BE2C (cell line): Measurements from ENCODE around the gene TRIM52.

ENCODE experiments used
- DNase-seq: peaks from one replicate; pipeline ENCODE4 v3.0.0-alpha.2; 2020
- H3K27me3 ChIP-seq: fragments of 250-450 bp; sonication (Bioruptor Pico); 2 replicates; pipeline ENCODE4 v1.5.1; 2020; ENCODE audit warnings: mild to moderate bottlenecking
- H3K36me3 ChIP-seq: fragments of 250-450 bp; sonication (Bioruptor Pico); 2 replicates; pipeline ENCODE4 v1.5.1; 2020; ENCODE audit warnings: mild to moderate bottlenecking
- H3K4me1 ChIP-seq: fragments of 250-450 bp; sonication (Bioruptor Pico); 2 replicates; pipeline ENCODE4 v1.5.1; 2020
- H3K4me3 ChIP-seq: 2 replicates; pipeline ENCODE4 v1.5.1; 2011; ENCODE audit warnings: low read depth, low read length
- H3K9me3 ChIP-seq: fragments of 250-450 bp; sonication (Bioruptor Pico); 2 replicates; pipeline ENCODE4 v1.5.1; 2020
- TF ChIP-seq, protein P1 (sequence below): IDR thresholded peaks from 2 replicates; pipeline ENCODE4 v1.5.1; 2012; ENCODE audit warnings: mild to moderate bottlenecking, low read depth, low read length

TRIM52 gene

DNA sequence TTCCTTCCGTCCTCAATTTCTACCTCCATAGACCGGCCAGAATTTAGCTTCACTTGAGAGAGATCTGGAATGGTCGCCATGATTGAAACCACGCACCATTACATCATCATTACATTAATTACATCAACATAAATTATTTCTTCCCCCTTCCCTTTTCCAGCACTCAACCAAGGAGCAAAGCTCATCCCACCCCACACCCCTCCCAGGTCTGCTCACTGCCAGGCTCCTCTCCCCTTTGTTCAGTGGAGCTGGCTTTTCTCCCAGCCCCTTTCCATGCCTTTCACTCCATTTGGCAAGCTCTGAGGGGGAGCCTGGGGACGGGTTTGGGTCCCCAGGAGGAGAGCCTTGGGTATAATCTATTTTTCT, 25.6 kb downstream of the TRIM52 start:
- 0 out of 2 replicates have a peak, but pooled peaks cover 2% of the 10 kb centered on the region for H3K27me3 ChIP-seq
- H3K9me3 ChIP-seq, result no peaks in the 10 kb centered on the region
- DNase-seq, result peak; percentile 51
- no peak overlapping the region for H3K4me3 ChIP-seq
- TF ChIP-seq, protein P1, sequence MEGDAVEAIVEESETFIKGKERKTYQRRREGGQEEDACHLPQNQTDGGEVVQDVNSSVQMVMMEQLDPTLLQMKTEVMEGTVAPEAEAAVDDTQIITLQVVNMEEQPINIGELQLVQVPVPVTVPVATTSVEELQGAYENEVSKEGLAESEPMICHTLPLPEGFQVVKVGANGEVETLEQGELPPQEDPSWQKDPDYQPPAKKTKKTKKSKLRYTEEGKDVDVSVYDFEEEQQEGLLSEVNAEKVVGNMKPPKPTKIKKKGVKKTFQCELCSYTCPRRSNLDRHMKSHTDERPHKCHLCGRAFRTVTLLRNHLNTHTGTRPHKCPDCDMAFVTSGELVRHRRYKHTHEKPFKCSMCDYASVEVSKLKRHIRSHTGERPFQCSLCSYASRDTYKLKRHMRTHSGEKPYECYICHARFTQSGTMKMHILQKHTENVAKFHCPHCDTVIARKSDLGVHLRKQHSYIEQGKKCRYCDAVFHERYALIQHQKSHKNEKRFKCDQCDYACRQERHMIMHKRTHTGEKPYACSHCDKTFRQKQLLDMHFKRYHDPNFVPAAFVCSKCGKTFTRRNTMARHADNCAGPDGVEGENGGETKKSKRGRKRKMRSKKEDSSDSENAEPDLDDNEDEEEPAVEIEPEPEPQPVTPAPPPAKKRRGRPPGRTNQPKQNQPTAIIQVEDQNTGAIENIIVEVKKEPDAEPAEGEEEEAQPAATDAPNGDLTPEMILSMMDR, result no peak
- peaks cover 65% of the 10 kb centered on the region for H3K36me3 ChIP-seq
- peaks cover 9% of the 10 kb centered on the region; the same call in 1 of the 2 replicates for H3K4me1 ChIP-seq

DNA sequence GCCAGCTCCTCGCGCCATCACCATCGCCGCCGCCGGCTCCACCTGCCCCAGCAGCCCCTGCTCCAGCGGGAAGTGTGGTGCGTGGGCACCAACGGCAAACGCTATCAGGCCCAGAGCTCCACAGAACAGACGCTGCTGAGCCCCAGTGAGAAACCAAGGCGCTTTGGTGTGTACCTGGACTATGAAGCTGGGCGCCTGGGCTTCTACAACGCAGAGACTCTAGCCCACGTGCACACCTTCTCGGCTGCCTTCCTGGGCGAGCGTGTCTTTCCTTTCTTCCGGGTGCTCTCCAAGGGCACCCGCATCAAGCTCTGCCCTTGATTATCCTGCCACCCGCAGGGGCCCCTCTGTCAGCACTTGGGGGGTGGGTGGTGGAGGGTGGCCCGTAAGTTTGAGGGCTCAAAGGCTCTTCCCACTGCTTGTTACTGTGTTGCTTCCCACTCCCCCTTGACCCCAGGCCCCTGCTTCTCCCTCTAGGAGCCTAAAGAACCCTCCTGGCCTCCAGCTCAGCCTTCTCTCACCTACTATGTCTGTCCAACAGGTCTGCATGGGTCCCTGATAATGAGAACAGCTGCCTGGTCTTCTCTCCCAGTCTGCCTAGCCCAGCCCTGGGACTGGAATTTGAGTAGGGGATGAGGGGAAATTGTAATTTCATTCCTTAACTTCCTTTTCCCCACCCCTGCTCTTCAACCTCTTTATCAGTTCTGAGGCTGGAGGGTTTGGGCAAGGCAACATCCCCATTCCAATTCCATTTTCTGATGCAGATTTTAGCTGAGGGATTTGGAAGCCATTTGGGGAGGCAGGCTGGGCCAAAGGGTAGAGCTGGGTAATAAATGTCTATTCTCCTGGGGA, 26.3 kb downstream of the TRIM52 start:
- no peak for DNase-seq
- TF ChIP-seq, protein P1, result no peak
- H3K9me3 ChIP-seq, result no peaks in the 10 kb centered on the region
- 0 out of 2 replicates have a peak, but pooled peaks cover 2% of the 10 kb centered on the region for H3K27me3 ChIP-seq
- H3K4me3 ChIP-seq, result no peak overlapping the region
- peaks cover 9% of the 10 kb centered on the region; the same call in 1 of the 2 replicates for H3K4me1 ChIP-seq
- H3K36me3 ChIP-seq, result peaks cover 58% of the 10 kb centered on the region

- Histone ChIP-seq H3K4me1 (peaks cover 9% of the 10 kb centered on the region; the same call in 1 of the 2 replicates), H3K27me3 (0 out of 2 replicates have a peak, but pooled peaks cover 2% of the 10 kb centered on the region), H3K9me3 (no peaks in the 10 kb centered on the region), H3K4me3 (no peak overlapping the region), H3K36me3 (peaks cover 51% of the 10 kb centered on the region)
- TF ChIP-seq, protein P1, result no peak
- DNase-seq, result no peak
Observed at GRCh38 chr5:181233801-181234454, 27.0 kb downstream of the TRIM52 start.

DNA sequence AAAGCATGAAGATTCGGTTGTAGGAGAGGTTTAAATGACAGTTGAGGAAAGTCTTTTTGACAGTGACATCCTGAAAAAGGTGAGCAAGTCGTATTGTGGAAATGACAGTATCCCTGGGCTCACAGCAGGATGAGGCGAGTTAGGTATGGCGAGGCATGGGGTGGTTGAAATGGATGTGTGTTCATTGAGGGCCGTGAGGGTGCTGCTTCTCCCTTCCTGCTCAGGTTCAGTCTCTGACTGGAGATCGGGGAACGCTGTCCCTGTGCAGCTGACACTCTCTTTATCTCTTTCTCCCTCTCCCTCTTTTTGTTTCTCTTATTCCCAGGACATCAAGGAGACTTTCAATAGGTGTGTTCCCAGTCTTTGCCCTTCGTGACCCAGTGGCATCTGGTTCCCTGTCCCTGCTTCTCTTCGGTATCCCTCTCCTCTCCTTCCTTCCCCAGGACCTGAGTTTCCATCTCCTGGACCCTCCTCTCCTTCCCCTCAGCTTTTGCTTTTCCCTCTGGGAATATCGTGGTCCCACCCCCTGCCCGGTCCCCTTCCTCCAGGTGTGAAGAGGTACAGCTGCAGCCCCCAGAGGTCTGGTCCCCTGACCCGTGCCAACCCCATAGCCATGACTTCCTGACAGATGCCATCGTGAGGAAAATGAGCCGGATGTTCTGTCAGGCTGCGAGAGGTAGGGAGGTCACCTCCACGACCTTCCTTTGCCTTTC, 27.7 kb downstream of the TRIM52 start:
- peaks cover 44% of the 10 kb centered on the region for H3K36me3 ChIP-seq
- no peak for DNase-seq
- H3K4me3 ChIP-seq, result no peak overlapping the region
- TF ChIP-seq, protein P1, result no peak
- no peaks in the 10 kb centered on the region for H3K9me3 ChIP-seq
- 0 out of 2 replicates have a peak, but pooled peaks cover 2% of the 10 kb centered on the region for H3K27me3 ChIP-seq
- H3K4me1 ChIP-seq, result peaks cover 9% of the 10 kb centered on the region; the same call in 1 of the 2 replicates

GRCh38 chr5:181232593-181232992, 28.4 kb downstream of the TRIM52 start:
- H3K4me1 ChIP-seq, result peaks cover 9% of the 10 kb centered on the region; the same call in 1 of the 2 replicates
- TF ChIP-seq, protein P1, result no peak
- H3K27me3 ChIP-seq, result 0 out of 2 replicates have a peak, but pooled peaks cover 2% of the 10 kb centered on the region
- no peaks in the 10 kb centered on the region for H3K9me3 ChIP-seq
- no peak overlapping the region for H3K4me3 ChIP-seq
- DNase-seq, result no peak
- H3K36me3 ChIP-seq, result peaks cover 38% of the 10 kb centered on the region
